Common myeloid progenitor, CD34-positive (primary cell): ENCODE measurements around the gene PDE11A.

Experiments
- CTCF ChIA-PET: fragments of 350-600 bp; sonication (Branson Sonifier 250); formaldehyde crosslinking; loops from one replicate; lab custom pipeline; 2021; ENCODE audit warnings: antibody characterized with exemption; lab: Charles Lee
- POLR2A ChIA-PET: fragments of 350-600 bp; sonication (Branson Sonifier 250); formaldehyde crosslinking; loops from one replicate; lab custom pipeline; 2021; ENCODE audit warnings: antibody characterized with exemption; lab: Charles Lee
- DNase-seq, 3 donors: peaks; one replicate each; pipeline versions ENCODE4 v3.0.0 to v3.0.0-alpha.2; 2013
- H3K27ac ChIP-seq, 2 experiments: 1 replicate in 1 of 2; 2 replicates in 1 of 2; pipeline ENCODE4 v1.7.0; 2013; ENCODE audit warnings: inconsistent platforms in 2 of 2, low read length in 2 of 2, mild to moderate bottlenecking in 2 of 2, low read depth in 1 of 2, moderate library complexity in 1 of 2; ENCODE audit not compliant: severe bottlenecking in 2 of 2, insufficient read depth in 1 of 2, poor library complexity in 1 of 2
- H3K27me3 ChIP-seq, 5 experiments: replicated peaks in 2 of 5; 1 replicate in 3 of 5; 2 replicates in 2 of 5; pipeline versions ENCODE4 v1.6.1 to v1.7.0; 2013; ENCODE audit warnings: low read length in 4 of 5, mild to moderate bottlenecking in 2 of 5, moderate library complexity in 2 of 5, inconsistent platforms in 1 of 5; ENCODE audit not compliant: insufficient read depth in 5 of 5, control insufficient read depth in 4 of 5
- H3K36me3 ChIP-seq, 4 experiments: 1 replicate in 2 of 4; 2 replicates in 2 of 4; pipeline versions ENCODE4 v1.6.1 to v1.7.0; 2013; ENCODE audit warnings: low read length in 3 of 4, control low read depth in 1 of 4, mild to moderate bottlenecking in 1 of 4; ENCODE audit not compliant: control insufficient read depth in 4 of 4, insufficient read depth in 4 of 4
- H3K4me1 ChIP-seq, 4 experiments: 1 replicate in 3 of 4; 2 replicates in 1 of 4; pipeline versions ENCODE4 v1.6.1 to v1.7.1; 2013; ENCODE audit warnings: low read length in 3 of 4, mild to moderate bottlenecking in 3 of 4, control low read depth in 1 of 4, inconsistent platforms in 1 of 4, moderate library complexity in 1 of 4; ENCODE audit not compliant: control insufficient read depth in 4 of 4, insufficient read depth in 4 of 4; ENCODE audit errors: control extremely low read depth in 1 of 4
- H3K4me3 ChIP-seq, 7 experiments: 1 replicate in 4 of 7; 2 replicates in 3 of 7; pipeline versions ENCODE4 v1.5.1 to v1.7.0; 2013; ENCODE audit warnings: mild to moderate bottlenecking in 7 of 7, low read length in 6 of 7, moderate library complexity in 6 of 7, inconsistent platforms in 2 of 7, low read depth in 2 of 7, control low read depth in 1 of 7; ENCODE audit not compliant: insufficient read depth in 4 of 7, control insufficient read depth in 1 of 7; ENCODE audit errors: extremely low read depth in 1 of 7
- H3K9me3 ChIP-seq, 5 experiments: 1 replicate in 4 of 5; 2 replicates in 1 of 5; pipeline versions ENCODE4 v1.6.1 to v1.7.1; 2013; ENCODE audit warnings: low read length in 4 of 5, mild to moderate bottlenecking in 2 of 5, inconsistent platforms in 1 of 5, low read depth in 1 of 5, moderate library complexity in 1 of 5; ENCODE audit not compliant: control insufficient read depth in 4 of 5, insufficient read depth in 2 of 5; ENCODE audit errors: control extremely low read depth in 1 of 5
- WGBS: methylation state at CpG from one replicate; pipeline ENCODE4 v1.1.5; 2013; ENCODE audit not compliant: insufficient coverage; 5-methylcytosine and 5-hydroxymethylcytosine counted together

PDE11A gene

GRCh38 chr2:177705511-177706173 is 366.9 kb downstream of the PDE11A start:
- WGBS: 100% methylated on average over 2 of the region's 4 CpGs
- Histone ChIP-seq H3K27me3 (no peaks in the 10 kb centered on the region), H3K4me3 (no peak overlapping the region), H3K4me1 (no peaks in the 10 kb centered on the region), H3K9me3 (no peaks in the 10 kb centered on the region), H3K36me3 (no peaks in the 10 kb centered on the region), H3K27ac (no peak overlapping the region)
- POLR2A ChIA-PET: no interaction called here
- no peak for DNase-seq
- CTCF ChIA-PET: no interaction called here

DNA sequence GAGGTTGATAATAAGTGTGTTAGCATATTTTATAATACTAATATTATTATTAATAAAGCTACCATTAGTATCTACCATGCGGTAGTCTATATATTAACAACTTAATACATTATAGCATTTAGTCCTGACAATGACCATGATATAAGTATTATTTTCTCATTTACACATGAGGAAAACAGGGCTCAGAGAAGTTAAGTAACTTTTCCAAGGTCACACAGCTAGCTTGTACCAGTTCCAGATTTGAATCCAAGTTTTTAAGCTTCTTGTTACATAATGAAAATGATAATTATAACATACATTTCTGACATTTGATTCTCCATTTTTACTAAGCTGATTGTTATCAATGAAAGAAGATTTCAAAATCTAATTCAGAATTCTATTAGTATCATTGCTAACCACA is 369.4 kb downstream of the PDE11A start:
- no peak overlapping the region for H3K27ac ChIP-seq
- no peak for DNase-seq
- H3K9me3 ChIP-seq: no peaks in the 10 kb centered on the region
- H3K27me3 ChIP-seq: no peaks in the 10 kb centered on the region
- ChIA-PET POLR2A (no interaction called here), CTCF (interaction anchor here (1.6 kb wide), 1 partner anchor 13 kb away, joined by 5 read pairs; no protein-coding TSS in a partner anchor)
- H3K36me3 ChIP-seq: no peaks in the 10 kb centered on the region
- no peak overlapping the region for H3K4me3 ChIP-seq
- no peaks in the 10 kb centered on the region for H3K4me1 ChIP-seq
- WGBS: no CpG with 5 or more reads among the region's 1 CpG

GRCh38 chr2:177698281-177698680 is 374.3 kb downstream of the PDE11A start:
- no peak for DNase-seq
- H3K4me3 ChIP-seq: no peak overlapping the region
- no peak overlapping the region for H3K27ac ChIP-seq
- no peaks in the 10 kb centered on the region for H3K27me3 ChIP-seq
- ChIA-PET POLR2A (interaction anchor here (1.0 kb wide), 1 partner anchor 16 kb away, joined by 3 read pairs; no protein-coding TSS in a partner anchor), CTCF (no interaction called here)
- H3K36me3 ChIP-seq: no peaks in the 10 kb centered on the region
- 97% methylated on average over 3 of the region's 3 CpGs for WGBS
- H3K9me3 ChIP-seq: no peaks in the 10 kb centered on the region
- no peaks in the 10 kb centered on the region for H3K4me1 ChIP-seq

GRCh38 chr2:177694348-177694747 is 378.2 kb downstream of the PDE11A start:
- Histone ChIP-seq H3K4me3 (no peak overlapping the region), H3K27me3 (no peaks in the 10 kb centered on the region), H3K36me3 (no peaks in the 10 kb centered on the region), H3K27ac (no peak overlapping the region), H3K4me1 (peaks cover 2 to 8% (median 5%) of the 10 kb centered on the region in 4 experiments), H3K9me3 (no peaks in the 10 kb centered on the region)
- DNase-seq: no peak
- ChIA-PET CTCF (interaction anchor here (0.8 to 1.4 kb wide), 3 partner anchors 8 to 24 kb away, joined by 3 read pairs; no protein-coding TSS in a partner anchor), POLR2A (no interaction called here)

GRCh38 chr2:177693658-177694339 is 378.8 kb downstream of the PDE11A start:
- ChIA-PET POLR2A (no interaction called here), CTCF (interaction anchor here (0.8 to 1.4 kb wide), 4 partner anchors 8 to 31 kb away, joined by 3 to 4 read pairs (median 3); no protein-coding TSS in a partner anchor)
- no peak overlapping the region for H3K27ac ChIP-seq
- H3K9me3 ChIP-seq: no peaks in the 10 kb centered on the region
- WGBS: 62% methylated on average over 5 of the region's 7 CpGs
- no peak overlapping the region for H3K4me3 ChIP-seq
- peaks cover 2 to 10% (median 5%) of the 10 kb centered on the region in 4 experiments for H3K4me1 ChIP-seq
- no peaks in the 10 kb centered on the region for H3K36me3 ChIP-seq
- peak; percentile 33 to 81 (median 68) for DNase-seq
- H3K27me3 ChIP-seq: no peaks in the 10 kb centered on the region

DNA sequence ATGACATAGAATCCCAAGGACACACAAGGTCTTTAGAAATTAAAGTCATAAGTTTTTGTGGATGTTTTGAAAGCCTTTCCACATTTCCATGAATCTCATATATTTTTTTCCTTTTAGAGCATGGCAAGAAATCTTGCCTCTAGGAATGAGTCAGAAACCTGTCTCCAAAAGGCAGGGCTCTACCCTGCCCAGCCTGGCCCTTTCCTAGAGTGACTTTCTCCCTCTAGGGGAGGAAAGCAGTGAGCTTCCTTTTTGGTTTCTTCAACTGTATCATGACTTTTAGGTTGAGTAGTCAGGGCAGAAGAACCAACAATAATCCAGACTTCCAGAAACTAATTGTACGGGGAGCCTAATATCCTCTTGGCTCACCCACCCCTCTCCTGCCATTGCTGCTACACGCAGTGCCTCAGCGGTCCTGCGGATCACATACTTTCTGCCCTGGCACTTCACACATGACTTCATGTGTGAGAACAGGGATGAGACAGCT is 379.8 kb downstream of the PDE11A start:
- CTCF ChIA-PET: interaction anchor here (1.0 kb wide), 1 partner anchor 30 kb away, joined by 4 read pairs; no protein-coding TSS in a partner anchor
- no peak overlapping the region for H3K4me3 ChIP-seq
- WGBS: 80% methylated on average over 1 of the region's 4 CpGs

More for the DNA sequence above, 379.8 kb downstream of the PDE11A start:
- H3K36me3 ChIP-seq: no peaks in the 10 kb centered on the region
- POLR2A ChIA-PET: no interaction called here
- DNase-seq: peak in 2 of 3 donors; percentile 6 to 11
- H3K4me1 ChIP-seq: peaks cover 2 to 10% (median 5%) of the 10 kb centered on the region in 4 experiments
- H3K27ac ChIP-seq: no peak overlapping the region
- H3K27me3 ChIP-seq: no peaks in the 10 kb centered on the region
- no peaks in the 10 kb centered on the region for H3K9me3 ChIP-seq
